ENCODE data around the gene FIGN. TPM values are rescaled to one million over a fixed set of nuclear protein-coding genes. Genes with fewer than 3 reads are reported as not detected.

Gene FIGN
- total and polyA plus RNA-seq, 9 of the 15 experiments (the other 6 are each of a cell fraction or from before 2014, with no cell fraction given): 0.02 TPM; not detected in 8

DNA sequence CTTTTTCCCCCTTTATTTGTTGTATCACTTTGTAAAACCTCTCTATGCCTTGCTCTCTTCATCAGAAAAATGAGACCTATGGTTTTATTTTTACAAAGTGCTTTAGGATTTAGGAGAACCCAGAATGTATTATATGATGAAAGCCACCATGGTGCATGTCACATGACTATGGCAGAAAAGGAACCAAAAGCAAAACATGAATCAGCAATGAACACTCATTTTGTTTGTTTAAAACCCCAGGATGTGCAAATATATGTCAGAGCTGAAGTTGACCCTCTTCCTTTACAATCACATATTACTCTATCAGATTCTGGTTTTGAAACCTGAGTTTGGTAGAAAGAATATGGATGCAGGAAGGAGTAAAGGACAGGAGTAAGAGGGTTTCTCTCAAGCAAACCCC is 70.0 kb downstream of the FIGN start:
- Histone ChIP-seq H3K27me3 (ENCODE audit: control insufficient read depth in 2 of 2, insufficient read depth in 2 of 2, low read length in 2 of 2) (no peaks in the 10 kb centered on the region), H3K9me1 (ENCODE audit: control insufficient read depth, insufficient read depth, low read length) (no peaks in the 10 kb centered on the region), H2AFZ (ENCODE audit: low read depth, low read length) (no peak overlapping the region), H3K4me1 (replicated peaks in 1 of 2; ENCODE audit: control insufficient read depth in 2 of 2, insufficient read depth in 2 of 2, low read length in 2 of 2) (no peaks in the 10 kb centered on the region), H3K9ac (ENCODE audit: insufficient read depth in 1 of 2, low read depth in 2 of 2, low read length in 2 of 2) (no peak overlapping the region), H3K36me3 (ENCODE audit: control insufficient read depth, insufficient read depth, low read length) (no peaks in the 10 kb centered on the region), H3K9me3 (replicated peaks; ENCODE audit: control insufficient read depth, insufficient read depth, low read depth, low read length) (no peaks in the 10 kb centered on the region), H3K4me2 (ENCODE audit: insufficient read depth, low read length) (no peak overlapping the region), H3K79me2 (ENCODE audit: control insufficient read depth, insufficient read depth, low read length) (no peaks in the 10 kb centered on the region), H3K4me3 (no peak overlapping the region), H4K20me1 (replicated peaks; ENCODE audit: control insufficient read depth, insufficient read depth, low read length) (no peaks in the 10 kb centered on the region), H3K27ac (ENCODE audit: extremely low read depth, low read depth, low read length) (no peak overlapping the region)
- DNase-seq (ENCODE audit: extremely low read depth in 1 of 4, low spot score in 3 of 4): no peak
- TF ChIP-seq TFE3 (CRISPR knock-in tag; IDR thresholded peaks at IDR 0.05): peak; percentile 25; the same call in 1 of the 2 replicates
- TF ChIP-seq, protein P1, sequence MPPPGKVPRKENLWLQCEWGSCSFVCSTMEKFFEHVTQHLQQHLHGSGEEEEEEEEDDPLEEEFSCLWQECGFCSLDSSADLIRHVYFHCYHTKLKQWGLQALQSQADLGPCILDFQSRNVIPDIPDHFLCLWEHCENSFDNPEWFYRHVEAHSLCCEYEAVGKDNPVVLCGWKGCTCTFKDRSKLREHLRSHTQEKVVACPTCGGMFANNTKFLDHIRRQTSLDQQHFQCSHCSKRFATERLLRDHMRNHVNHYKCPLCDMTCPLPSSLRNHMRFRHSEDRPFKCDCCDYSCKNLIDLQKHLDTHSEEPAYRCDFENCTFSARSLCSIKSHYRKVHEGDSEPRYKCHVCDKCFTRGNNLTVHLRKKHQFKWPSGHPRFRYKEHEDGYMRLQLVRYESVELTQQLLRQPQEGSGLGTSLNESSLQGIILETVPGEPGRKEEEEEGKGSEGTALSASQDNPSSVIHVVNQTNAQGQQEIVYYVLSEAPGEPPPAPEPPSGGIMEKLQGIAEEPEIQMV (tag; conservative IDR thresholded peaks at IDR 0.05; ENCODE audit: low read depth): no peak
- BruUV-seq (replicated peaks): no TSS peak
- CTCF ChIA-PET (ENCODE audit: low intra/inter-chr PET ratio): no interaction called here
- intact Hi-C loops (cut with micrococcal nuclease): no loop called here
- FAIRE-seq: no peak
- ATAC-seq: no peak
- in situ Hi-C loops (cut with MboI): no loop called here
- POLR2A ChIA-PET: no interaction called here

DNA sequence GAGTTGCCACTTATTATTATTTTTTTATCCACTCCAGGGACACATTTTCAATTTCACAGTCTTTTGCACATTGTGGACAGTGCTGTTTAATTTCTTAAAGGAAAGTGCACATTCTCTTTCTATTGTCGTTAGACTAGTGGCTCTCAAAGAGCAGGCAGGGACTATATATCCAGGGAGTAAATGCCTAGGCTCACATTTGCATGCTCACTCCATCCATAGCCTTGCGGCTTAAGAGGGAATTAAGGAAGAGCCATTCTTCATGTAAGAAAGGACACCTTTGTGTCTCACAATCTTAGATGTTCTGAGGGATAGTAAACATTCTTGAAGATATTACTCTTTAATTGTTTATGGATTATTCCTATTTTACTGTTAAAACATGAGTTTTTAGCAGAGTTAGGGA is 70.8 kb downstream of the FIGN start:
- H3K4me3 ChIP-seq: no peak overlapping the region
- in situ Hi-C loops (cut with MboI) (no loop called here), intact Hi-C loops (cut with micrococcal nuclease) (no loop called here)
- ATAC-seq (no peak), DNase-seq (ENCODE audit: extremely low read depth in 1 of 4, low spot score in 3 of 4) (no peak), FAIRE-seq (no peak)
- H3K4me2 ChIP-seq (ENCODE audit: insufficient read depth, low read length): no peak overlapping the region
- 0% methylated on average over 2 of the region's 2 CpGs for WGBS (ENCODE audit: insufficient coverage, low coverage, missing lambda C conversion rate)
- H3K27me3 ChIP-seq (ENCODE audit: control insufficient read depth in 2 of 2, insufficient read depth in 2 of 2, low read length in 2 of 2): no peaks in the 10 kb centered on the region
- H3K36me3 ChIP-seq (ENCODE audit: control insufficient read depth, insufficient read depth, low read length): no peaks in the 10 kb centered on the region
- no peaks in the 10 kb centered on the region for H3K79me2 ChIP-seq (ENCODE audit: control insufficient read depth, insufficient read depth, low read length)
- CTCF ChIA-PET (ENCODE audit: low intra/inter-chr PET ratio): no interaction called here
- no peaks in the 10 kb centered on the region for H3K9me1 ChIP-seq (ENCODE audit: control insufficient read depth, insufficient read depth, low read length)
- POLR2A ChIA-PET: no interaction called here
- H3K9ac ChIP-seq (ENCODE audit: insufficient read depth in 1 of 2, low read depth in 2 of 2, low read length in 2 of 2): no peak overlapping the region
- BruUV-seq (replicated peaks): no TSS peak
- no peaks in the 10 kb centered on the region for H3K4me1 ChIP-seq (replicated peaks in 1 of 2; ENCODE audit: control insufficient read depth in 2 of 2, insufficient read depth in 2 of 2, low read length in 2 of 2)
- H3K27ac ChIP-seq (ENCODE audit: extremely low read depth, low read depth, low read length): no peak overlapping the region
- TF ChIP-seq ZNF232 (CRISPR knock-in tag; IDR thresholded peaks at IDR 0.05): no peak
- TF ChIP-seq, protein P2, sequence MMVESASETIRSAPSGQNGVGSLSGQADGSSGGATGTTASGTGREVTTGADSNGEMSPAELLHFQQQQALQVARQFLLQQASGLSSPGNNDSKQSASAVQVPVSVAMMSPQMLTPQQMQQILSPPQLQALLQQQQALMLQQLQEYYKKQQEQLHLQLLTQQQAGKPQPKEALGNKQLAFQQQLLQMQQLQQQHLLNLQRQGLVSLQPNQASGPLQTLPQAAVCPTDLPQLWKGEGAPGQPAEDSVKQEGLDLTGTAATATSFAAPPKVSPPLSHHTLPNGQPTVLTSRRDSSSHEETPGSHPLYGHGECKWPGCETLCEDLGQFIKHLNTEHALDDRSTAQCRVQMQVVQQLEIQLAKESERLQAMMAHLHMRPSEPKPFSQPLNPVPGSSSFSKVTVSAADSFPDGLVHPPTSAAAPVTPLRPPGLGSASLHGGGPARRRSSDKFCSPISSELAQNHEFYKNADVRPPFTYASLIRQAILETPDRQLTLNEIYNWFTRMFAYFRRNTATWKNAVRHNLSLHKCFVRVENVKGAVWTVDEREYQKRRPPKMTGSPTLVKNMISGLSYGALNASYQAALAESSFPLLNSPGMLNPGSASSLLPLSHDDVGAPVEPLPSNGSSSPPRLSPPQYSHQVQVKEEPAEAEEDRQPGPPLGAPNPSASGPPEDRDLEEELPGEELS (CRISPR knock-in tag; IDR thresholded peaks at IDR 0.05; ENCODE audit: borderline replicate concordance): no peak
- TF ChIP-seq ADNP (tag; IDR thresholded peaks at IDR 0.05): no peak
- TF ChIP-seq C11orf30 (IDR thresholded peaks at IDR 0.05; ENCODE audit: low read depth): no peak
- TF ChIP-seq L3MBTL2 (IDR thresholded peaks at IDR 0.05): no peak
- no peak for TF ChIP-seq MTA1 (IDR thresholded peaks at IDR 0.05; ENCODE audit: borderline replicate concordance)
- no peaks in the 10 kb centered on the region for H4K20me1 ChIP-seq (replicated peaks; ENCODE audit: control insufficient read depth, insufficient read depth, low read length)
- no peak overlapping the region for H2AFZ ChIP-seq (ENCODE audit: low read depth, low read length)
- H3K9me3 ChIP-seq (replicated peaks; ENCODE audit: control insufficient read depth, insufficient read depth, low read depth, low read length): 0 out of 2 replicates have a peak, but pooled peaks cover 2% of the 10 kb centered on the region

Measured in K562 (cell line).